Activated CD4-positive, alpha-beta T cell treated with anti-CD3 and anti-CD28 coated beads, Interleukin-2, amount 50 U/mL, for 16 hours (primary cell): ENCODE data around the gene GAB1.

Experiments used
- DNase-seq: peaks from one replicate; pipeline ENCODE4 v3.0.0-alpha.2; 2020

Gene GAB1

GRCh38 chr4:143336781-143337599, at the start of gene GAB1:
Gene GAB1 (plus strand): TSS chr4:143336876. CDS start chr4:143337189, 313 bp downstream.
- peak; percentile 33 for DNase-seq

DNA sequence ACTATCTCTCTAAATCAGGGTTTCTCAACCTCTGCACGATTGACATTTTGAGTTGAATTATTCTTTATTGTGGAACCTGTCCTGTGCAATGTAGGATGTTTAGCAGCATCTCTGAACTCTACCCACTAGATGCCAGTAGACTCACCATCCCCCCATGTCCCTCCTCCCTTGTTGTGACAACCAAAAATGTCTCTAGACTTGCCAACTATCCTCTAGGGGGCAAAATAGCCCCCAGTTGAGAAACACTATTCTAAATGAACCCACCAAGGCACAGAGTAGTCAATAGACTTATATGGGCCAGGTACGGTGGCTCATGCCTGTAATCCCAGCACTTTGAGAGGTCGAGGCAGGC, 49.1 kb upstream of the GAB1 start:
- no peak for DNase-seq

GRCh38 chr4:143288171-143288570, 48.5 kb upstream of the GAB1 start:
- DNase-seq: no peak

- no peak for DNase-seq
Measured at GRCh38 chr4:143289370-143289769, 47.3 kb upstream of the GAB1 start.

DNA sequence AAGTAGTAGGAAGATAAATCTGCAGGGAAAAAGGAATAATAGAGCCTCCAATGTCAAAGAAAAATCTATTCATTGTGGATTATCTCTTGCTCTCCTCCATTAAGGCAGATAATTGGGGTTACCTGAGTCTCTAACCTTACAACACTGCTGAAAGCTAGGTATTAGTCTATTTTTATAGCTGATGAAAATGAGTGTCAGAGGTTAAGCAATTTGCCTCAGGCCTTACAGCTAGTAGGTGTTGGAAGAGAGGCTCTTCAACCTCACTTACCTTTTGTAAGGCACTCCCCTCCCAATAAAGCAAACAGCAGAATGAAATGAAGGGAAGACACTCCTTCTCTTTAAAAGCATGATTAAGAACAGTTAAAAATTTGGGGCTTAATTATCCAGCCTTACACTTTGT, 45.4 kb upstream of the GAB1 start:
- no peak for DNase-seq

- no peak for DNase-seq
Measured at GRCh38 chr4:143292858-143293257, 43.8 kb upstream of the GAB1 start.

GRCh38 chr4:143294310-143294709, 42.4 kb upstream of the GAB1 start:
- DNase-seq: no peak

GRCh38 chr4:143294710-143295275, 41.9 kb upstream of the GAB1 start:
- DNase-seq: no peak

- no peak for DNase-seq
Measured at GRCh38 chr4:143296397-143297067, 40.1 kb upstream of the GAB1 start.

DNA sequence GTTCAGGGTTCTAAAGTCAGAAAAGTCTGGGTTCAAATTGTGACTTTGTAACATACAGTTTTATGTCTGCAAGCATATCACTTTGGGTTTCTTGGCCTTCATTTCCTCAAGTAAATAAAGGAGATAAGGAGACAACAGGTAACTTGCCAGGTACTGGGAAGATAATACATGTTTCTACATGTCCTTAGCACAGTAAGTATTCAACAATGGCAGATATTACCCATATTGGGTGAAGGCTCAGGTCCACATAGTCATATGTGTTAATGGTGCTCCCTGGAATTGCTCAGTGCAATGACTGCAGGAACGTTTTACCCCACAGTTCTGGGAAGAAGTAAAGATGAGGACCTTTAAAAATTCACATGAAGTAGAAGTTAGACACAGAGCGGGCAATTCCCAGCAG, 35.8 kb upstream of the GAB1 start:
- no peak for DNase-seq

GRCh38 chr4:143302536-143302935, 34.1 kb upstream of the GAB1 start:
- no peak for DNase-seq

DNA sequence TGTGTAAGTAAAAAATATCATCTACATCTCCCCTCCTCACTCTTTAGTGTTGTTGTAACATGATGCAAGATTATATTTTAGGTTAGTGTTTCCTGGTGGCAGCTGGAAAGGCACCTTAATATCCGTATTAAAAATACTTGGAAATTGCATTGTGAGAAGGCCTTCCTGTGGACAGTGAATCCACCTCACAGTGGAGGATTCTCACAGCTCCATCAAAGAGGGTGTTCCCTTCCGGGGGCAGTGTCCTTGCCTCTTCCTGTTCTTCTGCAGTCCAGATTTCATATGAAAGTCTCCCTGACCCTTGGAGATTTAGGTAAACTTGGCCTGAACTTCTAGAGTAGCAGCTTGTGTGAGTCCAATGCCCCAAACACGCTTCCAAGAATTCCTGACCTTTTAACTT, 29.9 kb upstream of the GAB1 start:
- DNase-seq: no peak

DNA sequence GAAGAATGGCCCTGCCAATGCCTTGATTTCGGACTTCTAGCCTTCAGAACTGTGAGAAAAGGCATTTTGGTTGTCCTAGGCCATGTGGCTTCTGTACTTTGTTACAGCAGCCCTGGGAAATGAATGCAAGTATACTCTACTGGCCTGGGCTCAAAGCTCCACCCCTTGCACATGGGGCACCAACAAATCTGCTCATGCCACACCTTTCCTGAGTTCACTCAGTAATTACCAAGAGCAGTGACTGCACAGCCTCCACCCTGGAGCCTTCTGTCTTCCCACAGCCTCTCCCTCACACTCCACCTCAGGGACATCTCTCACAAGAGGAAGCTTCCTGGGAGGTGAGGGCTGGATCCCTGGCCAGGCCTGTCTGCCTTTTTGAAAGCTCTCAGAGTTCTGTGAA, 29.1 kb upstream of the GAB1 start:
- DNase-seq: no peak

DNA sequence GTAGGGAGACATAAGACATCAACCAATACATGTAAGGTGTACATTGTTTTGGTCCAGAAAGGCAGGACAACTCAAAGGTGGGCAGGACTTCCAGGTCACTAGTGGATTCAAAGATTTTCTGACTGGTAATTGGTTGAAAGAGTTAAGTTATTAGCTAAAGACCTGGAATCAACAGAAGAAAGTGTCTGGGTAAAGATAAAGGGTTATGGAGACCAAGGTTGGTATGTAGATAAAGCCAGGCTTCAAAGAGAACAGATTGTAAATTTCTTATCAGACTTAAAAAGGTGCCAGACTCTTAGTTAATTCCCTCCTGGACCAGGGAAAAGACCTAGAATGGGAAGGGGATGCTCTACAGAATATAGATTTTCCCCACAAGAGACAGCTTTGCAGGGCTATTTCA, 28.3 kb upstream of the GAB1 start:
- DNase-seq: no peak

GRCh38 chr4:143311924-143312323, 24.8 kb upstream of the GAB1 start:
- DNase-seq: no peak

DNA sequence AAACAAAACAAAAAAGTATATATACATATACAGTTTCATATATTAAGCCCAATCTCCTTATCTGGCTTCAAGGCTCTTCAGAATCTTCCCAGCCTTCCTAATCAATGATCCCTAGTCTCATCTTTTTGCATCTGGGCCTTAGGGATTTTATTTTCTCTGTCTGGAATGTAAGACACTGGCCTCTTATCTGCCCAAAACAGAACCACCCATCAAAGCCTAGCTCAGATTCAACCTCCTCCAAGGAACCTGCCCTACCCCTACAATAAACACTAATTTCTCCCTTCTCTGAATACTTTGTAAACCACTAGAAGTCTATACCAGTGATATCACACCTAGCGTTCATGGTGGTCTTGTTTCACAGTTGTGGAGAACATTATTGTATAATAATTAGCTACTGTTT, 23.2 kb upstream of the GAB1 start:
- no peak for DNase-seq

- DNase-seq: no peak
Measured at GRCh38 chr4:143313996-143314395, 22.7 kb upstream of the GAB1 start.

GRCh38 chr4:143320113-143320512, 16.6 kb upstream of the GAB1 start:
- DNase-seq: no peak

DNA sequence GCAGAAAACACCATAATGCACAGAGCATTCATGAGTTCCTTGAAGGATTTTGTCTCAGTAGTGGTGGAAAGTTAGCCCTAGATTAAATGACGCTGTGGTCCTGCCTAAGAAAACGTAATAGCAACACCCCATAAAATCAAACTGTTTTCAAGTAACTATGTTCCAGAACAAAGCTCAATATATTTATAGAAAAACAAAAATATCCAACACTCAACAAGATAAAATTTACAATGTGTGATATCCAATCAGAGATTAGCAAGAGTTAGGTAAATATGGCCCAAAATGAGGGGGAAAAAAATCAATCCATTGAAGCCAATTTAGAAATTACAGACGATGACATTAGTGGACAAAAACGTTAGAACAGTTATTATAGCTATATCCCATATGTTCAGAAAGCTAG, 9.9 kb upstream of the GAB1 start:
- no peak for DNase-seq

- no peak for DNase-seq
Measured at GRCh38 chr4:143329985-143330384, 6.7 kb upstream of the GAB1 start.

GRCh38 chr4:143335979-143336780, 496 bp upstream of the GAB1 start:
- peak; percentile 39 for DNase-seq

- no peak for DNase-seq
Measured at GRCh38 chr4:143337600-143338287, 1.1 kb downstream of the GAB1 start.

DNA sequence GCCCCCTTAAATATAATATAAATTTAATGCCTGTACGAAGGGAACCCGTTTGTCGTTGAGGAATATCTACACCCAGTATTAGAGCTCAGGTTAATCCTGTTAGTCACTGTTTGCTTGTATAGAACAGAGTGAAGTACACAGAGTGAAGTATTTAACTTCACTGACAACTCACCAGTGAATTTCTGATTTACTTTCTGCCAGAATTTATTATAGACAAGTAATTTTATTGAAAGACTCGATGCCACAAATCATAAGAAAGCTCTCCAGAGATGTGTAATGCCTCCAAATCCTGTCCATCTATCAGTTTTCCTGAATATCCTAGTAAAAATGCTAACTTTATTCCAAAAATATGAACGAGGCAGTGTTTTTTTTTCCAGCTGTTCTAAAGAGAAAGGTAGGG, 1.6 kb downstream of the GAB1 start:
- no peak for DNase-seq
